HG02588 (cell line): Measurements from ENCODE around the gene RNF169.

Experiments used
- ATAC-seq: cut with Tn5 transposase; IDR thresholded peaks from one replicate; pipeline ENCODE4 v1.9.1; 2021; ENCODE audit warnings: mild to moderate bottlenecking, moderate library complexity; ENCODE audit not compliant: unreplicated experiment

The RNF169 gene, protein sequence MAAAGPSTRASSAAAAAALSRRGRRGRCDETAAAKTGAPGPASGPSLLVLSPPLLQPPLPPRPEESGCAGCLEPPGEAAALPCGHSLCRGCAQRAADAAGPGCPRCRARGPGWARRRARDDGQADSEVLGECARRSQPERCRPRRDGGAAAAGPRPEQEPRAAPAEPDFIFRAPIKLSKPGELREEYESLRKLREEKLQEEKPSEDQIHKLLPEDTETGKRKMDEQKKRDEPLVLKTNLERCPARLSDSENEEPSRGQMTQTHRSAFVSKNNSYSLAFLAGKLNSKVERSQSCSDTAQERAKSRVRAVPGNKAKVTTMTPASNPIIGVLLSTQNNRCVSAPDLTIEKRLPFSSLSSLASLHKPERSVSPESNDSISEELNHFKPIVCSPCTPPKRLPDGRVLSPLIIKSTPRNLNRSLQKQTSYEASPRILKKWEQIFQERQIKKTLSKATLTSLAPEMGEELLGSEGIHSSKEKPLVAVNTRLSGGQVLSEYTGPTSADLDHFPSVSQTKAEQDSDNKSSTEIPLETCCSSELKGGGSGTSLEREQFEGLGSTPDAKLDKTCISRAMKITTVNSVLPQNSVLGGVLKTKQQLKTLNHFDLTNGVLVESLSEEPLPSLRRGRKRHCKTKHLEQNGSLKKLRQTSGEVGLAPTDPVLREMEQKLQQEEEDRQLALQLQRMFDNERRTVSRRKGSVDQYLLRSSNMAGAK

DNA sequence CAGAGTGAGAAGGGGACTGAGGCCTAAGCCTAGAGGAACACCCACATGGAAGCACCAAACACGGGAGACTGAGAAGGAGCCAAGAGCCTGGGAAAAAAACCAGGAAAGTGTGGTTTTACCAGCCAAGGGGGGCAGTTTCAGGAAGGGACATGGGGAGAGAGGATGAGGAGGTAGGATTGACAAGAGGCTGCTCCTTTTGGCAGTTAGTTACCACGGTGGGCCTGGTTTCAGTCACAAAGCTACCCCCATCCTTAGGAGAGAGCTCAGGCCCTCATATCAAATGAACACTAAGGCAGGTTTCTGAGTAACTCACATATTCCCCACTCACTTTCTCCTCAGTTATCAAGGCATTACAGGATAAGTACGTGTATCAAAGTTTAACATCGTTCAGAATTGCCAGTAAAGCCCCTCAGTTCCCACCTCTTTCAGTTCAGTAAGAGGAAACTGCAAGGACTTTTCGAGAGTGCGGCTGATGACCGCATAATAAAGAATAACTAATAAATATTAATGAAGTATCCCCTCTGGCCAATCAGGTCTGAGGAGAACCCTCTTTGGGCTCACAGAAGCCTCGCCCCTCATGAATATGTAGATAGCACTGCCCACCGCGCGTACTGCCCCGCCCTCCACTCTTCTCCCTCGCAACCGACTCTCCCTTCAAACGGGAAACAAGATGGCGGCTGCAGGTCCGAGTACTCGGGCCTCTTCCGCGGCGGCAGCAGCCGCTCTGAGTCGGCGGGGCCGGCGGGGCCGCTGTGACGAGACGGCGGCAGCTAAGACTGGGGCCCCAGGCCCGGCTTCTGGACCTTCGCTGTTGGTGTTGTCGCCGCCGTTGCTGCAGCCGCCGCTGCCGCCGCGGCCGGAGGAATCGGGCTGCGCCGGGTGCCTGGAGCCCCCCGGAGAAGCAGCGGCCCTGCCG is at the start of gene RNF169:
TSS of gene RNF169 (plus strand) at position 639 of the 916 bp plus-strand sequence. CDS start at position 671, 32 bp downstream.
- ATAC-seq = peak; percentile 96

DNA sequence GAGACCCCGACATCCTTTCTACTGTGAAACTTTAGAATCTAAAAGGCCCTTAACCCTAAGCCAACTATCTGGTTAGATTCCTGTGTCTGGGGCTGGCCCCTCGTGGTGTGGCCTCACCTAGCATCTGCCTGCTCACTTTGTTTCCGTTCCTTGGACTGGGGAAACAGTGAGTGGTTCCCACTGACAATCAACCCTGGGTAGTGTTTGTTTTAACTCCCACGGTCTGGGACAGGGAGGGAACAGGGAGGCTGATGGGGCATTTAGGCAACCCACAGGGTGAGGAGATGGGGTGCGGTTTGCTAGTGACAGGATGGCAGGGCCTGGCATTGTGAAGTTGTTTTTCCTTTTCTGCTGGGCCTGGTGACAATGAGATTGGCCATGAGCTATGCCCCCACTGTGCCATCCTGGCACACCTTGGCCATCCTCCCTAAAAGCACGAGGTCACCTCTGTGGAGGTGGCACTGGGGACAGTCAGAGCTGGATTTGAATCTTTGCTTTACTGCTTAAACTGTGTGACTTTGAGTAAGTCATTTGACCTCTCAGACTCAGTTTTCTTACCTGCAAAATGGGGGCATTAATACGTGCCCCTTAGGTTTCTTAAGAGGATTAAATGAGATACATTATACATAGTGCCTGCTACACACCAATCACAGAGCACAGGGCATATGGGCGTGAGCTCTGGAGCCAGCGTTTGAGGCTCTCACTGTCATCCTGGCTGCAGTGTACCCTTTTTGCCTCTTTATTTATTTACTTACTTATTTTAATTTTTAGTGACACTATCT is 48.8 kb upstream of the RNF169 start:
- ATAC-seq = no peak

DNA sequence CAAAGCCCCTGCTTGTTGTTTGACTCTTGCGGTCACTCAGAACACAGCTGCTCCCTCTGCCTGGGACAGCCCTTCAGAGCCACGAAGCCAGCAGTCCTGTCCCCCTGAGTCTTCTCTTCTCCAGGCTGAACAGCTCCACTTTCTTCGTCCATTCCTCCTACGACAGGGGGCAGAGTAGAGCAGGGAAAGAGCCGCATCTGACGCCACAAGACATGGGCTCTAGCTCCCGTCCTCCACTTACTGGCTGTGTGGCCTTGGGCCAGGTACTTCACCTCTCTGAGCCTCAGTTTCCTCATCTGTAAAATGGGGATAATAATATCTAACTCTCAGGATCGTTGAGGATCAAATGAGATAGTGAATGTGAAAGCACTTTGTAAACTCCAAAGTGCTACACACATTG is 47.3 kb upstream of the RNF169 start:
- ATAC-seq = no peak

DNA sequence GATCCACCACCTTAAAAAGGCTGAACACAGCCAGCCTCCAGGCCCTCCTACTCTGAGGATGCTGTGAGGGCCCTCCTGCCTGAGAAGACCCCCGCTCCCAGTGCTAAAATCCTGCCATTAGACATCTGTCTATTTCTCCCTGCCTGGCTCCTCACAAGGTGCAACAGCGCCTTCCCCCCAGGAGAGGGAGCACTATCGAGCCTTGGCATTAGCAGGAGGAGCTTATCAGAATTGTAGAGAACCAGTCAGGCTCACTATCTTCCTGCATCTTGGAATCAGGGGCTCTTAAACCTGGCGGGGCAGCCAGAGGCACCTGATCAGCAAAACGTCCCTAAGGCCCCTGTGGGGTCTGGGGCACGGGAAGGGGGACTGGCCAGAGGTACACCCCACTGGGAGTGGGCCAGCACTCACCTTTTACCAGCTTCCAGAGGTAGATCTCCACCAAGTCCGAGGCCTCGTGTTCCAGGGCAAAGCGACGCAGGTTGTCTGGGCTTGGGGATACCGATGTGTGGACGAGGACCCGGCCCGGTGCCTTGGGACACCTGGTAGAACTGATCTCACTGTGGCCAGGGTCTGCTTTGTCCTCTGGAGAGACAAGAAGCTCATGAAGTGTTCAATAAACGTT is 46.2 kb upstream of the RNF169 start:
- no peak for ATAC-seq

DNA sequence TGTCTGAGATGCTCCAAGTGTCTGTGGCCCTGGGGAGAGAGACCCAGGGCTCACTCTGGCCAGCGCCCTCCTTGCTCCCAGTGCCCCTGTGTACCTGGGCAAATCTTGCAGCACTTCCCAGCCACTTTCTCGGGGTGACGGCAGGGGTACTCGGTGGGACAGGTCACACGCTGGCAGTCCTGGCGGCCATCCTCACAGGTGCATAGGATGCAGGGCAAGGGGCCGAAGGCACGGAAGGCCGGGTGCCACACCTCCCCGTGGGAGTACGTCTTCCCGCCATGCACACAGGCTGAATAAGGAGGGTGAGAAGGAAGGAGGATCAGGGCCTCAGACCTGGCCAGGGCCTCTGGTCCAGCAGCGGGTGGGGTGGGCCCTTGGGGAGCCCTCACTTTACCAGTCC is 45.4 kb upstream of the RNF169 start:
- no peak for ATAC-seq

DNA sequence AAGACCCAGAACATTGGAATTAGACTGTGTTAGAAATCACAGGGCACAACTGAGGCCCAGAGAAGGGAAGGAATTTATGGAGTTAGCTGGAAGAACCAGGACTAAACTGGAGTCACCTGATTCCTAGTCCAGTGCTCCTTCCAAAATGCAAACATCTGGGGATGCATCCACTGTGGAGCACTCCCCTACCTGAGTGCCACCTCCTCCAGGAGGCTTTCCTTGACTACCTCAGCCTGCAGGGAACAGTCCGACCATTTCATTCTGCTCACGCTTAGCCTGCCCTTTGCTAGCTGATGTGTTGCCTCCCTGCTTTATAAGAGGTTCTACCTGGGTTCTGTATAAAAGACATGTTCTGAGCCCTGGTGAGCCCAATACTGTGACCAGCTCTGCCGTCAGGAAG is 41.5 kb upstream of the RNF169 start:
- no peak for ATAC-seq

DNA sequence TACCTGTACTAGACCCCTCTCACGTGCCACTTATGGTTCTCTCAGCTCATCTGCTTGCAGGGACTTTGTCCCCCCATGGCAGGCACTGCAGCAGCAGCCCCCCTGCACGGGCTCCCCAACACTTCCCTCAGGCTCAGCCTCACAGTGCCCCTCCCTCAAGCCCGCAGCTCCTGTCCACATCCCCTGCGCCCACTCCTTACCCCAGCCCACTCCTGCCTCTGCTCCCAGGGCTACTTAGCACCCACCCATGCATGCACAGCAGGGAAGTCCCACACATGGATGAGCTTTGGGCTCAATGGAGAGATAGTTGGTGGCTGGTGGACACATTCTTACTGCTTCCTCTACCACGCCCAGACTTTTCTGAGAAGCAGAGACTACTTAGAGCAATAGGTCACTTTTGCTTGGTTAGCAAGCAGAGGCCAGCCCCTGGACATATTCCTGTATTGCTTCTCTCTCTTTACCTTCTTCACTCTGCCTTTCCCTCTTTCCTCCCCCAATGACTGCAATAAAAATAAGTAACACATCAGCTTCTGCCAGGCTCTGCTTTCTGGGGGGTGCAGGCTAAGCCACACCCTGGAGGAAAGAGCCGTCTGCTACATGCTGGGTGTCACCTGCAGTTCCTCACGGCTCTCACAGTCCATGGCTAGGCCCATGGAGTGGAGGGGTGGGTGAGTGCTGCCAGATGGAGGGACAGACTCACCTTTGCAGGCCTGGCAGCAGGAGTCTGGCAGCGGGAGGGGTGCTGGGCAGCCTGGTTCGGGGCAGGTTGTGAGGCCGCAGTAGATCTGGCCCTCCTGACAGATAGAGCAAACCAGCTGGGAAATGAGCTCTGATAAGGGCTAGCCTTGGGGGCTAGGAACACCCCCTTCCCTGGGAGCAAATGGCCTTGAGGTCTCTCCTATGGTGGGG is 40.8 kb upstream of the RNF169 start:
- no peak for ATAC-seq

DNA sequence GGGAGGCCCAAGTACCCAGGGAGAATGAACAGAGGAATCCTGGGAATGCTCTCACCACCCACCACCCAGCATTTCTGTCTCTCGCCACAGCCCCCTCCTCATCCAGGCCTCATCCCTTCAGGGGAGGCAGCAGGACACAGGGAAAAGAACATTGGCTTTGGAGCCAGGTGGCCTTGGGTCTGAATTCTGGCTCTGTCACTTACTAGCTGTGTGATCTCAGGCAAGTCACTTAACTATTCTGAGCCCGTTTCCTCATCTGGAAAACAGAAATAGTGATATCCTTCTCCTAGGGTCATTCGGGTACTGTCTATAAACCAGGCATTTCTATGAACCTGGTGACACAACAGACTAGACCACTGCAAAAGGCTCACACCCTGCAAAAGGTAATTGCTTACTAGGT is 39.5 kb upstream of the RNF169 start:
- no peak for ATAC-seq

DNA sequence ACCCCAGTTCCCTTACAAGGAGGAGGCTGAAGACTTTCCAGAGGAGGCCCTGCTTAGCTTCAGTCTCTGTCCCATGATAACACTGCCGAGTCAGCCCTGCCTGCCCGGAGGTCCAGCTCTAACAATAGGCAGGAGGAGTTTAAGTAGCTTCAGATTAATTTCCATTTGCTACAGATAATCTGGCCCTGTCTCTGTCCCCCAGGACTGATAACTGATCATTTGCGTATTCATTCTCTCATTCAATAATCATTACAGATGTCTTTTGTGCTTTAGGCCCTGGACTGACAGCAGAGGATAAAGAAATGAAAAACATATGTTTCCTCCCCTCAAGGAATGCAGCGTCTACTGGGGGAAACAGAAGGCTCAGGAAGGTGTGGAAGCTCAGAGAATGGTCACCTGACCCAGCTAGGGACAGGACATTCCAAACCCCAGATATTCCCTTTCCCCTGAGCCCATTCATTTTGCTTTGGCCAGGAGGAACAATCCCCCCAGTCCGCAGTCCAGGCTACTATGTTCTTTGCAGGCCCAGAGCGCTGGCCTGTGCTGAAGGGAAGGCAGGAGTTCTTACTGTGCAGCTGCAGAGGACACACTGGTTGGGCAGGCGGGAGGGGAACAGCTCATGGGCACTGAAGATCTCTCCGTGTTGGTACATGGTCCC is 38.2 kb upstream of the RNF169 start:
- ATAC-seq = no peak

DNA sequence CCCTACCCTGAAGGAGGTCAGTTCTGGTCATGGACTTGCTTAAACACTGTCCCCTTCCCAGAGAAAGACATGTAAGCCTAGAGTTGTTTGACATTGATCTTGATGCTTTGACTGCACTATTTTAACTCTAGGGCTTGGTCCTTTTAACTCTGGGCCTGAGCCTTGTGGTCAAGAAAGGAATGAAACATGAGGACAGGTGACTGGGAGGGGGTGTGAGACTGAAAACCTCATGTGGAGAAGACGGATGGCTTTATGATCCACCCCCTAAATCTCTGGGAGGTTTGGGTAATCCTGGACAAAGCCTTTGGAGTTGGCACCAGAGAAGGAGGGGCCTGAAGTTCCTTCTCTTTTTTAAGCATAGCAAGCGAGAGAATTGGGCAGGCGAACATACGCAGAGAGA is 35.0 kb upstream of the RNF169 start:
- ATAC-seq = no peak

DNA sequence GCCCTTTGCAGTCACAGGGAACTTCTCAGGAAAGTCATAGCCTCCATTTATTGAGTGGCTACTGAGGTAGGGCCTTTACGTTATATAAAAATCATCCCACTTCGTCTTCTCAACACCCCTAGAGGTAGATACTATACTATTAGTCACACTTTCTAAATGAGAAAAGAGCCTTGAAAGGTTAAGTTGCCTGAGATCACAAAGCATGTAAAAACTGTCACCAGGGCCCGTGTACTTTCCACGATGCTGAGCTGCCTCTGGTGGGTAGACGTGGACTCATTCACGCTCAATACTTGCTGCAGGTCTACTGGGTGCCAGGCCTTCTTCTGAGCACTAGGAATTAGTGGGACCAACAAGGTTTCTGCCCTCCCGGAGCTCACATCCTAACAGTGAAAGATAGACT is 33.7 kb upstream of the RNF169 start:
- no peak for ATAC-seq

DNA sequence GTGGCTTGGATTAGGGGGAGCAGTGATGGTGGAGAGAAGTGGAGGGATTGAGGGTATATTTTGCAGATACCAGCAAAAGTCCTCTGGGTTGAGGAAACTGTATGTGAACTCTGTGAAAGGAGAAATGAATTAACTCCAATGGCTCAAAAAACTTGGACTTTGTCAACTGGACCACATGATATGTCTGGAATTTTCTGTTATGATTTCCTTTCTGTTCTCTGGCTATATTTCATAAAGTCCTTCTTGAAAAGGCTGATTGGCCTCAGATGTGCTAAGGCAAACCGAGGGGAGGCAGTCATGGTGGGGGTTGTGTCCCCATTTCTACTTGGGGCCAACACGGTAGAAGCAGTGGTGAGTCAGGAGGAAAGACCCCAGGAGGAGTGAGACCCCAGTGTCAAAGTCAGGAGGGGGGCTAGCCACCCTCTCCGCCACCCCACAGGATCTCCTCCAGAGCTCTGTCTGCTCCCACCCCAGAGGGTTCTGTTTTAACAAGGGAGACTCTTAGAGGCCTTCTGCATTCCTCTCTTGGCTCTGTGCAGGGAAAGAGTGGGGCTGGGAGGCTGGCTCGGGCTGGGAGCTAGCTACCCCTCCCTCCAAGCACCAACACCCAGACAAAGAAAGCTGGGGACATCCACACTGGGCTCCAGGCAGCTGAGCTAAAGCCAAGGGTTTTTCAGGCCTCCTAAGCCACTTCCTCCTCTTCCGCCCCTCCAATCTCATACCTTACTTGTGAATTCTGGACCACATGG is 31.3 kb upstream of the RNF169 start:
- ATAC-seq = no peak

DNA sequence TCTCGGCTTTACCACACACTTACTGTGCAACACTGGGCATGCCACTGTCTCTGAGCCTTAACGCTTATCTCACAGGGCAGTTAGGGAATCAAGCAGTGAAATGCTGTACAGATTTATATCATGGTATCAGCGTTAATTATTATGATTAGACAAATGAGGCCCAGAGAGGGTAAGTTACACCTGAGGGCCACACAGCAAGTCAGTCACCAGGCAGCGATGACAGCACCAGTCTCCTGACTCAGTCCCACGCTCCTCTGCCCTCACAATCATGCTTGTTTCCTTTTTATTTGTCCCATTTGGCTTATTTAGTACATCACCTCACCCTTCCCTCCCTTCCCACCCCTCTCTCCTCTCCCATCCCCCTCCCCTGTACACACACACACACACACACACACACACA is 29.6 kb upstream of the RNF169 start:
- no peak for ATAC-seq

DNA sequence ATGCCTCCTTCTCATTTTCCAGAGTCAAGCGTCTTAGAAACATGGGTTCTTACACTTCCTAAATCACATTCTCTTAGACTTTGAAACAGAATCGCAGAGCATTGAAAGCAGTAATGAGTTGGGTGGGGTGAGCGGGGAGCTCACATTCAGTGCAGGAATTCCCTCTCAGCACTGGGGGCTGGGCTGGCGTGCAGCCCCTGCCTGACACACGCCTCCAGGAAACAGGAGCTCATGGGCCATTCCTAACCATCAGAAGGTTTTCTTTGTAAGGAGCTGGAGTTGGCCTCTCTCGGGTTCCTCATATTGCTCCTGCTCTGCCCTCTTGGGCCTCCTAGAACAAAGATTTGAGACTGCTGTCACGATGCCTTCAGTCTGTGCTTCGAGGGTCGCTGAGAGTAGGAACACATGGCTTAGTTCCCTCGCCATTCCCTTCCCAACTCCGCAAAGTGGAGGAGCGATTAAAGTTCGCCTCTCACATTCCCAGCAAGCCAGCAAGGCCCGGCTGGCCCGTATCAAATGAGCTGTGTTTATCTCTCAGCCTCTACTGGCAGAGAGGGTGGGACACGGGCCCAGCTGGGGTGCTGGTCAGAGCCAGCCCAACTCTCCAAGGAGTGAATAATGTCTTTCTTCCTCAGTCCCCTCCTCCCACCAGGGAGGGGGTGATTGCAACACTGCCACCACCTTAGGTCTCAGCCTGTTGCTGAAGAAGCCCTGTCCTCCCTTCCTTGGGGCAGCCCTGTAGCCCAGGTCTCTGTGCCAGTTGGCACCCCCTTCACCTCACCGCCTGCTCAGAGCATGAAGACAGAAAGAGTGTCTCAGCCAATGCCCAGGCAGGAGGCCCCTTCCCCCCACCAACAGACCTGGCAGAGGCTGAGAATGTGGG is 27.8 kb upstream of the RNF169 start:
- no peak for ATAC-seq

DNA sequence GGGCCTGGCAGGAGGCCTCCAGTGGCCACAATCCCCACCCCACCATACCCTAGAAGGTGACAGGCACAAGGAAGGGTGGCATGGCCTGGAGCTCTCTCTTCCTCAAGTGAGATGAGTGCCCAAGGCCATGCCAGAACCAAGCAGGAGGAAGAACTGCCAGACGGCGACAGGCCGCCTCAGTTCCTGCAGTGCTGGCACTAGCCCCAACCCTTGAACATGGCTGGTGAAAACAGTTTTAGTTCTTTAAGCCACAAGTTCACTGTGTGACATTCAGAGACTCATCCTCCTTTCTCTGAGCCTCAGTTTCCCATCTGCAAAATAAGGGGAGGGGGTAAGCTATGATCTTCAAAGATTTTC is 27.2 kb upstream of the RNF169 start:
- no peak for ATAC-seq

DNA sequence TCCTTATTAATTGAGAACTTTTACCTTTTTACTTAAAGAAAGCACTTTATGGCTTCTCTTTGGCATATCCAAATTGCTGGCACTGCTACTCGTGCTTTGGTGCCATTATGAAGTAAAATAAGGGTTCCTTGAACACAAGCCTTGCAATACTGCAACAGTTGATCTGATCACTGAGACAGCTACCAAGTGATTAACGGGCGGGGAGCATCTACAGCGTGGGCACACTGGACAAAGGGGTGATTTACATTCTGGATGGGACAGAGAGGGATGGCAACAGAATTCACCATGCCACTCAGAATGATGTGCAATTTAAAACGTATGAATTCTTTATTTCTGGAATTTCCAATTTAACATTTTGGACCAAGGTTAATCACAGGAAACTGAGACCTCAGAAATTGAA is 25.1 kb upstream of the RNF169 start:
- no peak for ATAC-seq

DNA sequence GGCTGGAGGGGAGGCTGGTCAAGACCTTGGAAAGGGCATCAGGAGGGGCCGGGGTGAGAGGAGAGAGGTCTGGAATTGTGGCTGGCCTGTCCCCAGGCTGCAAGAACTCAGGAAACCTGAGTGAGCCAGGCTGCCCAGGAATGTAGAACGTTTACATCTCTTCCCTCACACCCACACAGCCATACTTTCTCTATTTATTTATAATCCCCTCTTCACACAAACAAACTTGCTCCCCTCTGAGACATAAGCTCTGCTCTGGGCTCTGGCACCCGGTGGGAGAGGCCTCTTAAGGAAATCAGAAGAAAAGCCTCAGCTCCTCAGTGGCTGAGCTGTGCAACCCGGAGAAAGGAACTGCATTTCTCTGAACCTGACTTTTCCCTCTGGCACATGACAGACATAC is 22.9 kb upstream of the RNF169 start:
- ATAC-seq = no peak
